Activated CD8-positive, alpha-beta memory T cell treated with anti-CD3 and anti-CD28 coated beads, Interleukin-2, amount 50 U/mL, for 1 hour (primary cell): ENCODE results near the gene IL13RA2.

Experiments used
- DNase-seq: peaks from one replicate; pipeline ENCODE4 v3.0.0-alpha.2; 2020; ENCODE audit errors: extremely low read depth

IL13RA2 gene, protein sequence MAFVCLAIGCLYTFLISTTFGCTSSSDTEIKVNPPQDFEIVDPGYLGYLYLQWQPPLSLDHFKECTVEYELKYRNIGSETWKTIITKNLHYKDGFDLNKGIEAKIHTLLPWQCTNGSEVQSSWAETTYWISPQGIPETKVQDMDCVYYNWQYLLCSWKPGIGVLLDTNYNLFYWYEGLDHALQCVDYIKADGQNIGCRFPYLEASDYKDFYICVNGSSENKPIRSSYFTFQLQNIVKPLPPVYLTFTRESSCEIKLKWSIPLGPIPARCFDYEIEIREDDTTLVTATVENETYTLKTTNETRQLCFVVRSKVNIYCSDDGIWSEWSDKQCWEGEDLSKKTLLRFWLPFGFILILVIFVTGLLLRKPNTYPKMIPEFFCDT

DNA sequence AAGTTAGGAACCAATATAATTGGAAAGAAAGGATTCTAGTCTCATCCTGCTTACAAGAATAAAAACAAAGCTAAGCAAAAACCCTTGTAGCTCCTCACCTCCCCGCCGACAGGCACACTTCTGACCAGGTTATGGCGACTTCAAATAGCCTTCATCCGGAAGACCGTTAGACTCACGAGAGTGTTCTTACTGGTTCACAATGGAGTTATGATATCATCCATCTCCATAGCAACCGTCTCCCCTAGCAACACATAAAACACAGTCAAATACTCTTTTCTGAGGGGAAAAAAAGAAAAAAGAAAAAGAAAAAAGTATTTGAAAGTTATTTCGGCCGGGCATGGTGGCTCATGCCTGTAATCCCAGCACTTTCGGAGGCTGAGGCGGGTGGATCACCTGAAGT is at the start of gene IL13RA2:
Gene IL13RA2, minus strand, starts transcription at position 162 of the 400 bp plus-strand sequence. CDS start 347 bp downstream, outside the sequence.
- no peak for DNase-seq

DNA sequence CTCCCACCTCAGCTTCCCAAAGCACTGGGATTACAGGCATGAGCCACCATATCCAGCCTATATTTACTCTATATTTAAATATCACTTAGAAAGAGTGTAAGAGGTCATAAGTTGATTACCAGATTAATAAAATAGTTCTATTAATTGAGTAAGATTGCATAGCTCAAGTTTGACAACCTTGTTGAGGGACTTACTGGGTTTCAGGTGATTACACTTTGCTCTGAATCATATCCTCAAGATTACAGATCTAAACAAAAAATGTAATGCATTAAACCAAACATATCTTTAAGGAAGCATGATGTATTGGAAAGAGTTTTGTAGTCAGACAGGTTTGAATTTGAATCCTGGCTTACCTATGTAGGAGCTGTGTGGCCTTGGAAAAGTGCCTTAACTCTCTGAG is 47.9 kb upstream of the IL13RA2 start:
- no peak for DNase-seq

DNA sequence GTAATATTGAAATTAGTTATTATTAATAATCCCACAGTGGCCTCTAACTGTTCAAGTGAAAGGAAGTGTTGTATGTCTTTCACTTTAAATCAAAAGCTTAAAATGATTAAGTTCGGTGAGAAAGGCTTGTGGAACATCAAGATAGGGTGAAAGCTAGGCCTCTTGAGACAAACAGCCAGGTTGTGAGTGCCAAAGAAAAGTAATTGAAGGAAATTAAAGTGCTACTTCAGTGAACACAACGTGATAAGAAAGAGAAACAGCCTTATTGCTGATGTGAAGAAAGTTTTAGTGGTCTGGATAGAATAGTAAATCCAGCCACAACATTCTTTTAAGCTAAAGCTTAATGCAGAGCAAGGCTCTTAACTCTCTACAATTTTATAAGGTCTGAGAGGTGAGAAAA is 42.6 kb upstream of the IL13RA2 start:
- no peak for DNase-seq

DNA sequence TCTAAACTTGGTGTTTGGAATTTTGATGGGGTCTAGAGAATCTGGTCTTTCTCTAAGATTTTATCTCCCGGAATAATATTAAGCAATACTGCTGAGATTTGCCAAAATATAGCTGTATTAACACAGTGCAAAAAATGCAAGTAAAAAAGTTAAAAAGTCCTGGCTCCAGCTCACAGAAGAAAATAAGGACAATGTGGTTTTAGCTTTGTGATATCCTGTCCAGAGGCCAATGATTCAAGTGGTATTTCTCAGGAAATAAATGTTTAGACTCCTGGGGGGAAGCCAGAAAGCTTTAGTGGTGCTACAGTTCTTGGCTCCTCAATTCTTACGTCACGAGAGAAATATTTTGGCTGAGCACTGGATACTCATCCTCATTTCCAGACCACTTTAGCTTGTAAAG is 40.9 kb upstream of the IL13RA2 start:
- no peak for DNase-seq

DNA sequence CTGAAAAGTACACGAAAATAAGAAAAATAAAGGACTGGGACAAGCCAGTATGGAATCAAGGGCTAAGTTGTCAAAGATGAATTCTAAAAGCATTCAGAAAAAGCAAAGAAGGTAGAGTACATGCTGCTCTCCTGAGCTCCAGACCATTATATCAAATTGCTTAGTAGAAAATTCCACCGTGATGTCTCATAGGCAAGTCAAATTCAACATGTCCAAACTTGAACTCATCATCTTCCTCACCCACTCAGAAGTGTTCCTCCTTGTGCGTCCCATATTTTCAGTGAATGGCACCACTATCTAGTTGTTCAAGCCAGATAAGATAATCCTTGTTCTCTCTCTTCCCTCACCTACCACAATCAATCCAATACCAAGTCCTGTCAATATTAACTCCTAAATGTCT is 37.5 kb upstream of the IL13RA2 start:
- DNase-seq = no peak

DNA sequence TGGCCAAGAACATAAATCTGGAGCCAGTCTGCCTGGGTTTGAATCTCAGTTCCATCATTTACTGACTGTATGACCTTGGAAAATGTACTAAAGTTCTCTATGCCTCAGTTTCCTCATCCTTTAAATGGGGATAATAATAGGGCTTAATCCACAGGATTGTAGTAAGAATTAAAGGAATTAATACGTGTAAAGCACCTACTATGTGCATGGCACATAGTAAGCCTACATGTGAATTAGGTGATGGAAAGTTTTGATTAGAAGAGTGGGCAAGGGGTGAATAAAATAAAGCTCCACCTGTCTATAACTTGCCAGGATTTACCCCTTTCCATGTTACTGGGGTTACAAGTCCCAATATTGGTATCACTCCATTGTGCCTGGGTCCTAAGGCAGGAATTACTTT is 35.8 kb upstream of the IL13RA2 start:
- no peak for DNase-seq

DNA sequence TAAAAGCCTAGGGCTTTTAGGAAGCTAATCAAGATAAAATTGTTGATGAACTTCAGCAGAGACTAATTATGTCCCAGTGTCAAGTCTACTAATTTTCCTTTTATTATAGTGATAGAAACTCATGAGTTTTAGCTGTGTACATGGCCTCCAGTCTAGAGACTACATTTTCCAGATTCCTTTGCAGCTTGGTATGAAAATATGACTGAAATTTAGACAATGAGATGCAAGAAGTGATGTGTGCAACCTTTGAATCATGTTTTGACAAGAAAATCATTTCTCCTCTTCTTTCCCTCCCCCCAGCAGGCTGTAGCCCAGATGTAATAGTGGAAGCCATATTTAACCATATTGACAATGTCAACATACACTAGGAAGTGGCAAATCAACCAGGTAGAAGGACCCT is 30.3 kb upstream of the IL13RA2 start:
- no peak for DNase-seq

DNA sequence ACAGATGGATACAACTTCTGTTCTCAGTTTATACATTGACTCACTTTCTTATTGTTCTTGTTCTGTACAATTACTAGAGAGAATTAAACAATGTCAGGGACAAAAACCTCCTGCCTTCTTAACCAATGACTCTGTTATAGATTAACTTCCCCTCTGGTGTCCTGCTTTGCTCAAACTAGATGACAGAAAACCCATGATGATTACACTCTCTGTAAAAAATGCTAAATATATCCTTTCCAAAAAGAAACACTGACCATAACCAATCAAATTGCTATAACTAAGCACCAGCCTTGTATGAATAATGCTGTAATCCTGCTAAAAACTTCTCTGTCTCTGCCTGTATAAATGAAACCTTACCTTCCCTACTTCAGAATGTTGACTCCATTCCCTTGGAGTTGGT is 29.8 kb upstream of the IL13RA2 start:
- DNase-seq = no peak

DNA sequence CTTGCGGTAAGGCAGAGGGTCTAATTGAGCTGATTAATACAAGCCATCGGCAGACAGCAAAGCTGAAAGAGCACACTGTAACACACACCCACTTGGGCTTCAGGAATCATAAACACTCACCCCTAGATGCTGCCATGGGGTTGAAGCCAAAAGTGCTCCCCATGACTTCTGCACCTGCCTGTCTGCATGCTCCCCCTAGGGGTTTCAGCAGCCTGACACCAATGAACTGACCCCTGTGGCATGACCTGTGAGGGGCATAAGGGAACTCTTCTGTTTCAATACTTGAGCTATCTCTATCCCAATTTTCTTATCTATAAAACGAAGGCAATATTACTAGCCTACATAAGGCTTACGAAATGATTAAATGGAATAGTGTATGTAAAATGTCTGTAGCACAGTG is 23.0 kb upstream of the IL13RA2 start:
- no peak for DNase-seq

DNA sequence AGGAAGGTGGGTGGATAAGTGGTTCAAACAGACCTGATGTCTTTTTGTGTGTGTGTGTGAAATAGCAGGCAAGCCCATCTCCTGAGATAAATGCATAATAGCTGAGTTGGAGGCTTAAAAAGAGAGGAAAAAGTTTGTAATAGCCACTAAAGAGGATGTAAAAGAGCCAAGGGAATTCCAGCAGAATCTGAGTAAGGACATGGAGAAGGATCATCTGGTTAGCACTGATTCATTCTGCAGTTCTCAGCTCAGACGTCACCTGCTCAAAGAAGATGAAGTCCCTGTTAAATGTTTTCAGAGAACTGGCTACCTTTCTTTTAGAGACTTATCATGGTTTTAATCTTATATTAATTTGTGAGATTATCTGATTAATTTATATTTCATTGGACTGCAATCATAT is 21.0 kb upstream of the IL13RA2 start:
- DNase-seq = no peak

DNA sequence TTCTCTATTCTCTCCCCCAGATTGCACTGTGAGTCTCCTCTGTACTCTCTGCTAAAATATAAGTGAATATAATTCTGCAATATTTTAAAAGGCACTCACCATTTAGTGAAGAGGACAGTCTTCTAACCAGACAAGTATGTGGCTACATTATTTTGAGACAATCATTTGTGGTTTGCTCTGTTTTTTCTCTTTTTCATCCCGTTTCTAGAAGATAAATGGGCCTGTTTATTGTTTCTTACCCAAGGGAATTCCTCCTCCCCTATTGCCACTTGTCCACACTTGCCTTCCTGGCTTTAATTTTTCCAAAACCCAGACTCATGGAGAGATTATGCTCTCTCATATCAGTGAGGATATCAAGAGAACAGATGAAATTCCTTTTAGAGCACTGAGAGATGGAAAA is 18.6 kb upstream of the IL13RA2 start:
- no peak for DNase-seq

DNA sequence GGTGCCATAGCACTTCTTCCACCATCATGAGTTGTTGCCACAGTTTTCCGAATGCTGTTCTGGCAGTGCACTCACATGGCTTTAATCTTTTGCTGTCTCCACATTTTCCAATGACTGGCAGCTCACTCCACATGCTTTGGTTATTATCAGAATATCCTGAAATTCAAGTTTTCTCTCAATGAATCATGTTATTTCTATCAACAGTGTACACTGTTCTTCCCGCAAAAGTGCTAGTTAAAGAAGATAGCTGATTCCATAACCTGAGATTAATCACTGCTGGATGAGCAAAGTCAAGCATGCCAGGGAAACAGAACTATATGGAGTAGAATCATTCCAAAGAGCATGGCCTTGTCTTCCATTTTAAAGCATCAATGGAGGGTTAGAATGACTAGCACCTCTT is 14.6 kb upstream of the IL13RA2 start:
- DNase-seq = no peak

DNA sequence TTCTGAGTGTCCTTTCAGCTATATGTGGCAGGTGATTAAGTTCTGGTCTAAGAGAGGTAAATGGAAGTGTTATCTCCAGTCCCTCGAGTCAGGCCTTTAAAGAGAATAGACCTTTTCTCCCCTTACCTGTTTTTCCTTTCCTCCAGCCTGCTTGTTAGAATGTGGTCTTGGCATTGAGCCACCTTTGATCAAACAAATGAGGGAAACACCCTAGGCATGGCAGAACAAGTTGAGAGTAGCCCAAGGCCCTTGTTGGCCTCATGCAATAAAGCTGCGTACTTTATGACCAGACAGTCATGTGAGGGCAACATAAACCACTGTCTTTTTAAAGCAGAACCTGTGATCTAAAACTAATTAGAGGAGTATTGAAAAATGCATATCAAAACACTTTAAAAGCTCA is 13.2 kb upstream of the IL13RA2 start:
- no peak for DNase-seq

DNA sequence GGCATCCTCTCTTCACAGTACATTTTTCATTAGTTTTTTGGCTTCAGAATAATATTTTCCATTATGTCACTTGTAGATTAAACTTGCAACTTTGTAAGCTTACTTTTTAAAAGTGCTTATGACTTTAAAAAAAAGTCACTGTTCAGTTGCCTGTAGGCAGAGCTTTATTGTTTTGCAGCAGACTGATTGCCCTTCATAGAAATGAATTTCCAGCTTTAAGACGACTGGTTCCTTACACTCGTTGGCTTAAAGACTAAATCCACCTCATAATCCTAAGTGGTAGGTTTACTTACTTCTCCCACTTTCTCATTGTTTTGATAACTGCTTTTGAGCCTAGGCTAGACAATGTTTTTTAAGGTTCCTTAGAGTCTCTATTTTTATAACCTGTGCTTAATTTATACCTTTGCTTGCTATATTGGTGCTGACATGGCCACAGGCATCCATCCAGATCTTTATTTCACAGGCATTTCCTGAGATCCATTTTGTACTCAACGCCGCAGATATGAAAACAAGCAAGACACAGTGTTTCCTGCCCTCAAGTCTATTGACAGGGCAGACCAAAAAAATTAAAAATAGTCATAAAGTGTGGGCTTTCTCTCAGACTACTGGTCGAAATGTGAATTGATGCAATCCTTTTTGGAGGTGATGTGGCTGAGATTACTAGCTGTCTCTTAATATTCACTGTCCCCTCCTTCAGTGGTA is 12.6 kb upstream of the IL13RA2 start:
- DNase-seq = no peak

DNA sequence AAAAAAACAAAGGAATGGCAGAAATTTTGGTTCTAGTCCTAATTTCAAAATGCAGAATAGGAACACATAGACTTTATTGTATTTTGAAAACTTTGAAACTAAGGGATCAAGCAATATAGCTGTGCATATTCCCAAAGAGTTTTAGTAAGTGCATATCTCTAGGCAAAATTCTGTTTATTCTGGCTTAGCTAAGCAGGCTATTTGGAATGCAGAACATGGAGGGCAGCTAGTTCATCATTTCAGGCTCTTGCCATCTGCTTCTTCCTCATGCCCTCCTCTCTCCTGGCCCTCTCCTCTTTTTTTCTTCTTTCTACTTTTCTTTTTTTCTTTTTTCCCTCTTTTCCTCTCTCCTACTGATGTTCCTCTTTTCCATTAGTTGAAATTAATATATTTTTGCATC is 12.0 kb upstream of the IL13RA2 start:
- no peak for DNase-seq

DNA sequence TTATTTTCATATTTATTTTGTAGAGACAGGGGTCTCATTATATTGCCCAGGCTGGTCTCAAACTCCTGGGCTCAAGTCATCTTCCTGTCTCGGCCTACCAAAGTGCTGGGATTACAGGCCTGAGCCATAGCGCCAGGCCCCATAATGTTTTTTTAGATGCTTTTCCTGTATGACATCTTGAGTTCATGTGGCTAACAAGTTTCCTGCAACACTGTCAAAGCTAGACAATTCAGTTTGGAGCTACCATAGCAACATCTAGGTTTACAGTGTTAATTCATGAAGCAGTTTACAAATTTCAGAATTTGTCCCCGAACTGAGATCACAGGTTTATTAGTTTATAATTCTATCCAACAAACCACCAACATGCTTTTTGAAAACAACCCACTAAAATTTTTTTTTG is 6.4 kb upstream of the IL13RA2 start:
- DNase-seq = no peak

DNA sequence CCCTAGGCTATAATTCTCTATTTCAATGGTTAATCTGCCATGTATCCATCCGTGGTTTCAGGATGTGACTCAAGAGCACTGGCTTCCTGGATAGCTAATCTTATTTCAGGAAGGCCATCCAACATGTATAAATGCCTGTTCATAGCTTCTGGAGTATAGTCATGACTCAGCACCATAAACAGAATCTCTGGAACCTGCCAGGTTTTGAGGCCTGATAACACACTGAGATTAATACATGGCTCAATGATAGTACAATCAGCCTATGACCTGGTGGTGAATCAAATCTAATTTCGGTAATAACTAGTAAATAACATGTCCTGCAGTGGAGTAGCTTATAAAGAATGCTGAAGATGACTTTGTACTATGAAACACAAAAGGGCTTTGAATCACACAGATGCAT is 5.7 kb upstream of the IL13RA2 start:
- DNase-seq = no peak

DNA sequence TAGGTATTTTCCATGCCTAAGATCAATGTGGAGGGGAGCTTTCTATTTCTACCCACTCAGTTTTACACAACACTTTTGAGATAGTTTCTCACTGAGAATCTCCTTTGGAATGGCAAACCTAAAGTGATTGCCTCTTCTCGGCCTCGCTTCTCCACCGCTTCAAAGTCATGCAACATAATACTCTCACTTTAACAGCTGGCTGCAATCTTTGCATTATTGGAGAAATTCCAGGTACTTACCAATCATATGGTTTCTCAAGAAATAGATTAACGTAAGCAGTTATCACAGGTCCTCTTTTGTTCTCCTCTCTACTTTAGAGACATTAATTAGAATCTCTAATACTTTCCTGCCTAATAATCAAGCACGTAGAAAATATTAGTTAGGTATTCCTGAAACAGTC is 3.7 kb upstream of the IL13RA2 start:
- DNase-seq = no peak

DNA sequence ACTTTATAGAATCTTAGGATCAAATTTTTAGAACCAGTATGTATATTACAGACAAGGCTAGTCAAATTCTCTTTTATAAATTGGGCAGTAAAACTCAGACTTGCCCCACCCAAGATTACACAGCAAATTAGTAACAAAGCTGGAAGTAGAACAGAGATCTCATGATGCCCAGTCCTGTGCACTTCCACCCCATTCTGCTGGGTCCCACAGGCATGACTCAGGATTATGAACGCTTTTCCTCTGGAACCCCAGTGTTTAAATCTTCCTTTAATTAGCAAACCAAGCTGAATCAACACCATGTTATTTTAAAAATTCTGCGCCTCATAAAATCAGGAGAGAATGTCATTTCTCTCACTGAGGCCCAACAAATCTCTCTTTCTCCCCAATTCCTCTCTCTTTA is 1.5 kb upstream of the IL13RA2 start:
- DNase-seq = no peak

DNA sequence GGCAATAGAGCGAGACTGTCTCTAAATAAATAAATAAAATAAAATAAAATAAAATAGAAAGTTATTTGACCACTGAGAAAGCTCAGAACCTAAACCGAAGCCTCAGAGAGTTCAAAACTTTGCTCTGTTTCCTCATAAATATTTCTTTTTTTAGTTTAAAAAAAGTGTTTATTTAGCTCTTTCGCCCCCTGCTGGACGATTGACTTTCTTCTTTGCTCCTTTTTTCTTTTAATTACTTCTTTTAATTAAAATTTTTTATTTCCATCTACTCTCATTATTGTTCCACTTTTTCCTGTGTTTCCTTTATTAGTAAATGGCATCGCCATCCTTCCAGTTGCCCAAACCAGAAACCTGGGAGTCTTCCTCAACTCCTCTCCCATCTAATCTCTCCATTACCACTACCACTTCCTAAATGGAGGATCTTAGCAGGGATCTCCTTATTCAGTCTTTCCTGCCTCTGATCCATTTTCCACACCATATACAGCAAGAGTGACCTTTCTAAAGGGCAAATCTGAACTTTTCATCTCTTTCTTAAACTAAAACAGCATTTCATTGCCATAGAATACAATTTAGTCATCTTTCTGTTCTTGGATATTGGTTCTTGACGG is 728 bp upstream of the IL13RA2 start:
- DNase-seq = no peak

DNA sequence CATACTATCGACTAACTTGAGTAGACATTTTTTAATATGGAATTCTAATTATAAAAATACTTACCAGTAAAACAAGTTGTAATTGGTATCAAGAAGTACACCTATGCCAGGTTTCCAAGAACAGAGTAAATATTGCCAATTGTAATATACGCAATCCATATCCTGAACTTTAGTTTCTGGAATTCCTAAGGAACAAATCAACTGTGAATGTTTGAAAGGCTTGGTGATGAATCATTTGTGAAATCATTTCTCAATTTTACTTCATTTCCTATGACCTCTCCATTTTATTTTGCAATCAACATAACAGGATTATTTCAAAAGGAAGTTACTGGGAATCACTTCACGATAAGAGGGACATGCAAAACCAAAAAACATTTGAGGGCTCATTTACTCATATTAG is 3.7 kb downstream of the IL13RA2 start:
- DNase-seq = no peak

DNA sequence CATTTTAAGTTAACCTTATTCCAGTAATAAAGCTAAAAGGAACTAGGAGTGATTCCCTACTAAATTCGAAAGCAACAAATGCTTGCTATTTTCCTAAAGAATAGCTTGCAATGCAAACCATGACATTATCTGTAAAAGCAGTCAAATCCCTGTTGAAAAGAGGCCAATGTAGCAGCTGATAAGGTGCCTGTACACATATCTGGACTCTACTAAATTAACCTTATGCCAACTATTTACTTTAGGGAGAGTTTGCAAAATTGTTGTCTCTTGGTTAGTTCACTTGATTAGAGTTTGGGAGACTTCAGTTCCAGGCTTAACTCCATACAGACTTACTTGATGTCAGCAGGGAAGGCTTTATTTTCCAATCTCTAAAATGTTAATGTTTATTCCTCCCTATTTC is 6.0 kb downstream of the IL13RA2 start:
- no peak for DNase-seq

DNA sequence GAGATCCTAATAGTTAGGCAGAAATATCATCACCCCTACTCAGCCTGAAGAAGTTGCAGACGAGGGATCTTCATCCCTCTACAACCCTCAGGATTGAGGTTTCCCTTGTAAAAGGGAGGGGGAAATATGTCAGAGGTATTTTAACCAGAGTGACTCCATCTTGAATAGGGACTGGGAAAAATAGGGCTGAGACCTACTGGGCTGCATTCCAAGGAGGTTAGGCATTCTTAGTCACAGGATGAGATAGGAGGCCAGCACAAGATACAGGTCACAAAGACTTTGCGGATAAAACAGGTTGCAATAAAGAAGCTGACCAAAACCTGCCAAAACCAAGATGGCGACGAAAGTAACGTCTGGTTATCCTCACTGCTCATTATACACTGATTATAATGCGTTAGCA is 17.5 kb downstream of the IL13RA2 start:
- no peak for DNase-seq
